Umbilical cord (tissue), 2 donors: Measurements from ENCODE around the gene CDS1. TPM values are rescaled to one million over a fixed set of nuclear protein-coding genes. Genes with fewer than 3 reads are reported as not detected.
"Not testable (repeated sequence)": the region's sequence is repeated elsewhere in the genome, so short reads cannot be mapped to it uniquely, and the experiment has no call there.

Source experiments
- DNase-seq: peaks from one replicate; pipeline ENCODE4 v3.0.0-alpha.2; 2015; ENCODE audit warnings: low spot score
- total RNA-seq: library from RNA; depleted of rRNA; stranded (reverse); fragments of >200 nt; gene quantifications from one replicate; pipeline ENCODE4 v1.2.3, GENCODE V29; 2014; ENCODE audit warnings: low replicate concordance; ENCODE audit not compliant: insufficient read depth

Gene CDS1
- 1.7 TPM for total RNA-seq

- DNase-seq = peak; percentile 22
Measured at GRCh38 chr4:84582988-84583875, at the start of gene CDS1. CDS1 (plus strand) TSS chr4:84583127; CDS start chr4:84583402, 275 bp downstream.

GRCh38 chr4:84535901-84536300 is 47.0 kb upstream of the CDS1 start:
- DNase-seq = no peak

- no peak for DNase-seq
Measured at GRCh38 chr4:84545093-84545492, 37.8 kb upstream of the CDS1 start.

- no peak for DNase-seq
Measured at GRCh38 chr4:84547211-84547610, 35.7 kb upstream of the CDS1 start.

GRCh38 chr4:84549191-84549590 is 33.7 kb upstream of the CDS1 start:
- not testable (repeated sequence) for DNase-seq

- no peak for DNase-seq
Measured at GRCh38 chr4:84562156-84562555, 20.8 kb upstream of the CDS1 start.

- no peak for DNase-seq
Measured at GRCh38 chr4:84563002-84563401, 19.9 kb upstream of the CDS1 start.

- DNase-seq = no peak
Measured at GRCh38 chr4:84565951-84566350, 17.0 kb upstream of the CDS1 start.

GRCh38 chr4:84568496-84568895 is 14.4 kb upstream of the CDS1 start:
- DNase-seq = no peak

- DNase-seq = no peak
Measured at GRCh38 chr4:84569009-84569408, 13.9 kb upstream of the CDS1 start.

GRCh38 chr4:84573385-84574068 is 9.4 kb upstream of the CDS1 start:
- DNase-seq = no peak

- DNase-seq = no peak
Measured at GRCh38 chr4:84574069-84574720, 8.7 kb upstream of the CDS1 start.

- DNase-seq = peak; percentile 33
Measured at GRCh38 chr4:84578540-84579402, 4.2 kb upstream of the CDS1 start.

- no peak for DNase-seq
Measured at GRCh38 chr4:84579403-84579776, 3.5 kb upstream of the CDS1 start.

- DNase-seq = peak; percentile 88
Measured at GRCh38 chr4:84582302-84582987, 482 bp upstream of the CDS1 start.

- no peak for DNase-seq
Measured at GRCh38 chr4:84583876-84584380, 1.0 kb downstream of the CDS1 start.

GRCh38 chr4:84585251-84585650 is 2.3 kb downstream of the CDS1 start:
- no peak for DNase-seq

GRCh38 chr4:84594724-84595123 is 11.8 kb downstream of the CDS1 start:
- DNase-seq = no peak

GRCh38 chr4:84596826-84597225 is 13.9 kb downstream of the CDS1 start:
- DNase-seq = no peak

- no peak for DNase-seq
Measured at GRCh38 chr4:84597450-84597849, 14.5 kb downstream of the CDS1 start.

GRCh38 chr4:84606645-84607044 is 23.7 kb downstream of the CDS1 start:
- DNase-seq = no peak
